Neural progenitor cell (in vitro differentiated cells): ENCODE results near the gene SIX4. TPM values are rescaled to one million over a fixed set of nuclear protein-coding genes. Genes with fewer than 3 reads are reported as not detected.

ENCODE experiments used
- DNase-seq: peaks from one replicate; pipeline ENCODE4 v3.0.0-alpha.2; 2016; ENCODE audit warnings: low spot score
- H2AFZ ChIP-seq: fragments of 200-600 bp; sonication (generic); replicated peaks from 2 replicates; pipeline ENCODE4 v1.6.1; 2016; ENCODE audit warnings: antibody characterized with exemption
- H3F3A ChIP-seq: fragments of 200-600 bp; sonication (generic); 2 replicates; pipeline ENCODE4 v1.6.1; 2016; ENCODE audit warnings: antibody characterized with exemption, low read depth
- H3K27ac ChIP-seq: fragments of 200-600 bp; sonication (generic); 2 replicates; pipeline ENCODE4 v1.5.1; 2016; ENCODE audit warnings: mild to moderate bottlenecking
- H3K27me3 ChIP-seq: fragments of 200-600 bp; sonication (generic); 2 replicates; pipeline ENCODE4 v1.6.1; 2016; ENCODE audit warnings: mild to moderate bottlenecking, moderate library complexity
- H3K36me3 ChIP-seq: fragments of 200-600 bp; sonication (generic); 2 replicates; pipeline ENCODE4 v1.5.1; 2016
- H3K4me1 ChIP-seq: fragments of 200-600 bp; sonication (generic); 2 replicates; pipeline ENCODE4 v1.6.1; 2016; ENCODE audit warnings: mixed run types
- H3K4me2 ChIP-seq: fragments of 200-600 bp; sonication (generic); 2 replicates; pipeline ENCODE4 v1.6.1; 2016
- H3K4me3 ChIP-seq: fragments of 200-600 bp; sonication (generic); 2 replicates; pipeline ENCODE4 v1.5.1; 2016
- H3K79me2 ChIP-seq: fragments of 200-600 bp; sonication (generic); 2 replicates; pipeline ENCODE4 v1.6.1; 2016; ENCODE audit warnings: low read depth
- H3K9ac ChIP-seq: fragments of 200-600 bp; sonication (generic); 2 replicates; pipeline ENCODE4 v1.6.1; 2016
- H3K9me3 ChIP-seq: fragments of 200-600 bp; sonication (generic); 2 replicates; pipeline ENCODE4 v1.5.1; 2016; ENCODE audit warnings: low read depth
- H4K20me1 ChIP-seq: fragments of 200-600 bp; sonication (generic); 2 replicates; pipeline ENCODE4 v1.6.1; 2016; ENCODE audit warnings: low read depth
- H3K27ac Mint-ChIP-seq: 3 replicates; pipeline ENCODE4 v1.8.0; 2021; ENCODE audit warnings: mixed read lengths
- H3K27me3 Mint-ChIP-seq: 2 replicates; pipeline ENCODE4 v1.8.0; 2022; ENCODE audit warnings: low read depth, mild to moderate bottlenecking, inconsistent platforms, moderate library complexity, mixed read lengths; ENCODE audit not compliant: insufficient read depth
- H3K36me3 Mint-ChIP-seq: 3 replicates; pipeline ENCODE4 v1.8.0; 2021; ENCODE audit warnings: mixed read lengths
- H3K4me1 Mint-ChIP-seq: 3 replicates; pipeline ENCODE4 v1.8.0; 2021; ENCODE audit warnings: mixed read lengths
- H3K4me3 Mint-ChIP-seq: 3 replicates; pipeline ENCODE4 v1.8.0; 2021; ENCODE audit warnings: mild to moderate bottlenecking, moderate library complexity, mixed read lengths
- H3K9me3 Mint-ChIP-seq: 3 replicates; pipeline ENCODE4 v1.8.0; 2020; ENCODE audit warnings: mixed read lengths
- CTCF ChIP-seq: fragments of 200-600 bp; sonication (generic); IDR thresholded peaks from 2 replicates; pipeline ENCODE4 v1.5.1; 2017; ENCODE audit warnings: antibody characterized with exemption, mild to moderate bottlenecking
- EZH2 ChIP-seq: fragments of 200-600 bp; sonication (generic); IDR thresholded peaks from 2 replicates; pipeline ENCODE4 v1.6.1; 2017; ENCODE audit warnings: antibody characterized with exemption, mild to moderate bottlenecking, moderate library complexity
- EZH2phosphoT487 ChIP-seq: fragments of 200-600 bp; sonication (generic); IDR thresholded peaks from 2 replicates; pipeline ENCODE4 v1.6.1; 2017; ENCODE audit warnings: antibody characterized with exemption
- total RNA-seq: library from RNA; depleted of rRNA; stranded (reverse); fragments of >200 nt; gene quantifications from 2 replicates; pipeline ENCODE4 v1.2.3, GENCODE V29; 2015; ENCODE audit warnings: low replicate concordance

Gene SIX4
- total RNA-seq, 1 donor from 2014 or later: 32.9 TPM

GRCh38 chr14:60680511-60680910 lies 43.6 kb downstream of the SIX4 start:
- no peak overlapping the region for H2AFZ ChIP-seq
- Mint-ChIP-seq H3K4me1 (peaks cover 9% of the 10 kb centered on the region), H3K27me3 (no peaks in the 10 kb centered on the region), H3K4me3 (no peak overlapping the region), H3K9me3 (peaks cover 8% of the 10 kb centered on the region), H3K36me3 (no peaks in the 10 kb centered on the region), H3K27ac (no peak overlapping the region)
- DNase-seq: no peak
- H3K27ac ChIP-seq: no peak overlapping the region
- H3K9ac ChIP-seq: no peak overlapping the region
- no peaks in the 10 kb centered on the region for H4K20me1 ChIP-seq
- H3K27me3 ChIP-seq: no peaks in the 10 kb centered on the region
- H3K4me2 ChIP-seq: no peak overlapping the region
- peaks cover 19% of the 10 kb centered on the region for H3F3A ChIP-seq
- no peak for TF ChIP-seq EZH2phosphoT487
- TF ChIP-seq CTCF: no peak
- TF ChIP-seq EZH2: no peak
- H3K9me3 ChIP-seq: no peaks in the 10 kb centered on the region
- no peaks in the 10 kb centered on the region for H3K36me3 ChIP-seq
- no peaks in the 10 kb centered on the region for H3K79me2 ChIP-seq
- H3K4me3 ChIP-seq: no peak overlapping the region
- H3K4me1 ChIP-seq: peaks cover 13% of the 10 kb centered on the region

- Histone ChIP-seq H3K4me2 (peak overlapping the region; percentile 67), H3K4me1 (peaks cover 13% of the 10 kb centered on the region), H3K79me2 (no peaks in the 10 kb centered on the region), H3K4me3 (no peak overlapping the region), H2AFZ (peak overlapping the region; percentile 97), H3K9me3 (no peaks in the 10 kb centered on the region), H3K9ac (no peak overlapping the region), H3K27me3 (no peaks in the 10 kb centered on the region), H3K36me3 (no peaks in the 10 kb centered on the region), H3K27ac (no peak overlapping the region), H3F3A (peaks cover 19% of the 10 kb centered on the region), H4K20me1 (no peaks in the 10 kb centered on the region)
- Mint-ChIP-seq H3K4me3 (no peak overlapping the region), H3K9me3 (peaks cover 8% of the 10 kb centered on the region), H3K27me3 (no peaks in the 10 kb centered on the region), H3K4me1 (peaks cover 9% of the 10 kb centered on the region), H3K27ac (peak overlapping the region; percentile 43), H3K36me3 (no peaks in the 10 kb centered on the region)
- peak; percentile 59 for DNase-seq
- TF ChIP-seq CTCF: no peak
- no peak for TF ChIP-seq EZH2phosphoT487
- no peak for TF ChIP-seq EZH2
Measured at GRCh38 chr14:60679566-60680258, 44.4 kb downstream of the SIX4 start.

GRCh38 chr14:60677701-60678100 lies 46.5 kb downstream of the SIX4 start:
- peak overlapping the region; percentile 34 for H2AFZ ChIP-seq
- H3K9me3 ChIP-seq: no peaks in the 10 kb centered on the region
- Mint-ChIP-seq H3K4me3 (no peak overlapping the region), H3K27me3 (no peaks in the 10 kb centered on the region), H3K27ac (peak overlapping the region; percentile 50), H3K4me1 (peaks cover 9% of the 10 kb centered on the region), H3K9me3 (peaks cover 3% of the 10 kb centered on the region), H3K36me3 (no peaks in the 10 kb centered on the region)
- H3F3A ChIP-seq: peaks cover 15% of the 10 kb centered on the region
- H3K27ac ChIP-seq: no peak overlapping the region
- H3K4me2 ChIP-seq: no peak overlapping the region
- H3K36me3 ChIP-seq: no peaks in the 10 kb centered on the region
- H3K27me3 ChIP-seq: no peaks in the 10 kb centered on the region
- TF ChIP-seq CTCF: no peak
- no peak for TF ChIP-seq EZH2phosphoT487
- no peak for TF ChIP-seq EZH2
- no peaks in the 10 kb centered on the region for H4K20me1 ChIP-seq
- H3K4me1 ChIP-seq: peaks cover 13% of the 10 kb centered on the region
- no peak overlapping the region for H3K9ac ChIP-seq
- H3K79me2 ChIP-seq: no peaks in the 10 kb centered on the region
- no peak for DNase-seq
- no peak overlapping the region for H3K4me3 ChIP-seq
